ENCODE data around the gene HOXD3.

GRCh38 chr2:176122683-176123410 is 34.3 kb upstream of the HOXD3 start, which contains the start of gene HOXD9:
- TF ChIP-seq CTCF (conservative IDR thresholded peaks at IDR 0.05; ENCODE audit: low read depth in 2 of 2) = no peak
- TF ChIP-seq ZNF462 (CRISPR knock-in tag; IDR thresholded peaks at IDR 0.05) = no peak
- no peak for TF ChIP-seq POLR2AphosphoS5 (IDR thresholded peaks at IDR 0.05; ENCODE audit: low read depth)
- TF ChIP-seq CREB1 (CRISPR knock-in tag; IDR thresholded peaks at IDR 0.05; ENCODE audit: low read depth) = no peak
